LNCaP clone FGC (cell line): ENCODE measurements around the gene OR52N2.
A peak's percentile ranks its signal among the peaks of the same experiment; 100 is the strongest.

Experiments used
- DNase-seq: peaks from one replicate; pipeline ENCODE4 v3.0.0-alpha.2; 2011; ENCODE audit warnings: low read depth
- H3K4me3 ChIP-seq: 2 replicates; pipeline ENCODE4 v1.5.1; 2011; ENCODE audit warnings: mild to moderate bottlenecking, low read depth, low read length, control low read depth
- CTCF ChIP-seq: IDR thresholded peaks from 2 replicates; pipeline ENCODE4 v1.5.1; 2012; ENCODE audit warnings: mild to moderate bottlenecking; ENCODE audit not compliant: control insufficient read depth, insufficient read depth; ENCODE audit errors: extremely low read depth

The OR52N2 gene

GRCh38 chr11:5808500-5809121 is at the start of gene OR52N2:
Gene OR52N2, plus strand, starts transcription at chr11:5808924. Its CDS starts 11,412 bp downstream, at chr11:5820336.
- peak within 1 kb of the TSS; percentile 44 for H3K4me3 ChIP-seq
- DNase-seq: peak; percentile 22
- TF ChIP-seq CTCF: peak; percentile 92

GRCh38 chr11:5767056-5767455 is 41.7 kb upstream of the OR52N2 start:
- no peak overlapping the region for H3K4me3 ChIP-seq
- no peak for TF ChIP-seq CTCF
- DNase-seq: no peak

GRCh38 chr11:5783255-5783654 is 25.5 kb upstream of the OR52N2 start, which contains the start of gene OR52N5:
Gene OR52N5, minus strand, starts transcription at chr11:5783355. Its CDS starts 4,721 bp downstream, at chr11:5778634.
- no peak within 1 kb of the TSS for H3K4me3 ChIP-seq
- no peak for TF ChIP-seq CTCF
- DNase-seq: no peak

GRCh38 chr11:5791165-5791564 is 17.6 kb upstream of the OR52N2 start, which contains the start of gene OR52N1:
Gene OR52N1, minus strand, starts transcription at chr11:5791265. Its CDS starts 2,449 bp downstream, at chr11:5788816.
- DNase-seq: no peak
- TF ChIP-seq CTCF: no peak
- H3K4me3 ChIP-seq: no peak within 1 kb of the TSS

GRCh38 chr11:5796541-5796940 is 12.2 kb upstream of the OR52N2 start:
- no peak for DNase-seq
- no peak for TF ChIP-seq CTCF
- H3K4me3 ChIP-seq: no peak overlapping the region

- no peak overlapping the region for H3K4me3 ChIP-seq
- TF ChIP-seq CTCF: no peak
- DNase-seq: no peak
Measured at GRCh38 chr11:5803982-5804381, 4.7 kb upstream of the OR52N2 start.

GRCh38 chr11:5807580-5807979 is 1.1 kb upstream of the OR52N2 start:
- H3K4me3 ChIP-seq: no peak overlapping the region
- no peak for DNase-seq
- TF ChIP-seq CTCF: no peak
